ENCODE data around the gene ACAA2.

ACAA2 gene

GRCh38 chr18:49751427-49752094 is 61.8 kb downstream of the ACAA2 start:
- Histone ChIP-seq H3K4me1 (no peaks in the 10 kb centered on the region), H3K36me3 (no peaks in the 10 kb centered on the region), H3K4me3 (ENCODE audit: low read depth, low read length) (no peak overlapping the region), H3K9me3 (no peaks in the 10 kb centered on the region), H3K27me3 (no peaks in the 10 kb centered on the region)
- no peak for TF ChIP-seq CTCF (IDR thresholded peaks at IDR 0.05; ENCODE audit: low read depth, low read length)
- DNase-seq: no peak

GRCh38 chr18:49749563-49749962 is 63.8 kb downstream of the ACAA2 start:
- no peak for TF ChIP-seq CTCF (IDR thresholded peaks at IDR 0.05; ENCODE audit: low read depth, low read length)
- no peak overlapping the region for H3K4me3 ChIP-seq (ENCODE audit: low read depth, low read length)
- no peak for DNase-seq
- no peaks in the 10 kb centered on the region for H3K36me3 ChIP-seq
- H3K27me3 ChIP-seq: no peaks in the 10 kb centered on the region
- no peaks in the 10 kb centered on the region for H3K4me1 ChIP-seq
- no peaks in the 10 kb centered on the region for H3K9me3 ChIP-seq

GRCh38 chr18:49747876-49748275 is 65.5 kb downstream of the ACAA2 start:
- H3K9me3 ChIP-seq: no peaks in the 10 kb centered on the region
- no peaks in the 10 kb centered on the region for H3K36me3 ChIP-seq
- H3K4me1 ChIP-seq: no peaks in the 10 kb centered on the region
- no peak overlapping the region for H3K4me3 ChIP-seq (ENCODE audit: low read depth, low read length)
- no peak for TF ChIP-seq CTCF (IDR thresholded peaks at IDR 0.05; ENCODE audit: low read depth, low read length)
- DNase-seq: peak; percentile 16
- H3K27me3 ChIP-seq: no peaks in the 10 kb centered on the region

- Histone ChIP-seq H3K9me3 (no peaks in the 10 kb centered on the region), H3K4me3 (ENCODE audit: low read depth, low read length) (no peak overlapping the region), H3K36me3 (no peaks in the 10 kb centered on the region), H3K4me1 (no peaks in the 10 kb centered on the region), H3K27me3 (no peaks in the 10 kb centered on the region)
- no peak for DNase-seq
- no peak for TF ChIP-seq CTCF (IDR thresholded peaks at IDR 0.05; ENCODE audit: low read depth, low read length)
Measured at GRCh38 chr18:49745045-49746014, 68.0 kb downstream of the ACAA2 start.

GRCh38 chr18:49744376-49745008 is 68.8 kb downstream of the ACAA2 start:
- Histone ChIP-seq H3K4me3 (ENCODE audit: low read depth, low read length) (no peak overlapping the region), H3K4me1 (no peaks in the 10 kb centered on the region), H3K9me3 (no peaks in the 10 kb centered on the region), H3K36me3 (no peaks in the 10 kb centered on the region), H3K27me3 (no peaks in the 10 kb centered on the region)
- no peak for DNase-seq
- TF ChIP-seq CTCF (IDR thresholded peaks at IDR 0.05; ENCODE audit: low read depth, low read length): no peak

Measured in BE2C (cell line).